GM15510 (cell line): Measurements from ENCODE around the gene SCGB3A1.

ENCODE experiments used
- POLR2A ChIP-seq: IDR thresholded peaks from 3 replicates; pipeline ENCODE4 v1.6.1; 2011; ENCODE audit warnings: borderline replicate concordance; ENCODE audit not compliant: insufficient read length; ENCODE audit errors: extremely low read depth

SCGB3A1 gene

DNA sequence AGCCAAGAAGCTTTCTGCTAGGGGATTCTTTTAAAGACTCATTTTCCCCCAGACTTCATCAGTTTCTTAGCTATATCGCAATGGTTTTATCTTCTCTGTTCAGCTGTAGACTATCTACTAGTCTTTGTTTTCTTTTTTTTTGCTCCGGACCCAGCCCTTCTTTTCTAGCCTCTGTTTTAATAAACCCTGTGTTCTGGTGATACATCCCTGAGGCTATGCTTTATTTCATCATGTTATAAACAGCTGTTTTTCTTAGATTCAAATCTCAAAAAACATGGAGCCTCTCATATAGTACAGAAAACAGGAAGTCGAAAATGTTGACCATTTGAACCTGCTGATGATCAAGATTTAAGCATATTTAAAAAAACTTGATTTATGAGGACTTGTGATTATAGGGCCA, 37.8 kb downstream of the SCGB3A1 start:
- no peak for TF ChIP-seq POLR2A

DNA sequence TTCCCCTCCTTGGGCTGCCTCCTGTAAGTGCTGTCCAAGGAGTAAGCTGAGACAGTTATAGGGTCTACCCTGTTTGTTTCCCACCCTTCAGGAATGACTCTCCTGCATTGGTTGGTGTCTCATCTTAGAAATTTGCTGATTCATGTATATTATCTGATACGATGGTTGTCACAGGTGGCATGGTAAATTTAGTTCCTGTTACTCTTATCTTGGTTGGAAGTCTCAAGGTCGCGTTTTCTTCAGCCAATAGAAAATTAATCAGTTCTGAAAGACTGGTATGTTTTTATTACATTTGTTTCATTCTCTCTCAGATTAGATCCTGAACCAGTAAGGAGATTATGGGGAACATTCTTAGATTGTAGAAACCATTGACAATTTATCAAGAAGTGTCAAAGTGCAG, 42.7 kb downstream of the SCGB3A1 start:
- no peak for TF ChIP-seq POLR2A

DNA sequence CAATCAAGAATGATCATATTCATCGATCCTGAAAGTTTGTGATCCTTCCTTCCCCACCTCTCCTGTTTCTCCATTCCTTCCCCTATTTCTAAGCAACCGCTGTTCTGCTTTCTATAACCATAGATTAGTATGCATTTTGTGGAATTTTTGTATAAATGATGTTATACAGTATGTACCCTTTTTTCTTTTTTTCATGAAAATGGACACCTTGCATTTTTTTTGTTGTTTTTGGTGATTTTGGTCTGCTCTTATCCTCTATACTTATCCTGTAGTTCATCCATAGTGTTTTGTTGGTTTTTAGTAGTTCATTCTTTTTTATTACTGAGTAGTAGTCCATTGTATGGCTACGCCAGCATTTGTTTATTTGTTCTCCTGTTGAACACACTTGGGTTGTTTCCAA, 46.1 kb downstream of the SCGB3A1 start:
- no peak for TF ChIP-seq POLR2A

DNA sequence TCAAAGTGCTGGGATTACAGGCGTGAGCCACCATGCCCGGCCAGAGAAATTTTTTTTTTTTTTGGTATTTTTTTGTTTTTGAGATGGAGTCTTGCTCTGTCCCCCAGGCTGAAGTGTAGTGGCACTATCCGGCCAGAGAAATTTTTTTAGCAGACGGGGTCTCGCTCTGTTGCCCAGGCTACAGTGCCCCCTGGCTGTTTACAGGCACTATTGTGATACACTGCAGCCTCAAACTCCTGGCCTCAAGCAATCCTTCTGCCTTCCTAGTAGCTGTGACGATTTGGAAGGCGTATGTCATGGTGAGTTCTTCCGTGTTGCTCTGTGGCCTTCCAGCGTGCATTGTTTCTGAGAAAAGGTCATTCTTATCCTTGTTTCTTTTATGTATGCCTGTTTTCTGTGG, 49.6 kb downstream of the SCGB3A1 start:
- TF ChIP-seq POLR2A = no peak
